Bronchial epithelial cell (primary cell): ENCODE measurements around the gene FRK. TPM values are rescaled to one million over a fixed set of nuclear protein-coding genes. Genes with fewer than 3 reads are reported as not detected.
A peak's percentile ranks its signal among the peaks of the same experiment; 100 is the strongest.

Experiments
- DNase-seq: peaks from one replicate; pipeline ENCODE4 v3.0.0-alpha.2; 2010; ENCODE audit warnings: low read depth
- FAIRE-seq: peaks from 2 replicates; lab custom pipeline; 2011; peaks lifted over from hg19 to GRCh38; lab: Jason Lieb, UNC
- H3K27me3 ChIP-seq: 2 replicates; pipeline ENCODE4 v1.5.1; 2011; ENCODE audit warnings: low read length; ENCODE audit not compliant: control insufficient read depth, insufficient read depth
- H3K36me3 ChIP-seq: 2 replicates; pipeline ENCODE4 v1.5.1; 2011; ENCODE audit warnings: low read length; ENCODE audit not compliant: control insufficient read depth, insufficient read depth
- H3K4me3 ChIP-seq: 2 replicates; pipeline ENCODE4 v1.5.1; 2011; ENCODE audit warnings: mild to moderate bottlenecking, low read depth, low read length, control low read depth
- total RNA-seq: library from RNA; depleted of rRNA; stranded (reverse); fragments of >200 nt; gene quantifications from 2 replicates; pipeline ENCODE4 v1.2.1, GENCODE V29; 2014
- TF ChIP-seq, protein P1 (sequence below): IDR thresholded peaks from 2 replicates; pipeline ENCODE4 v1.5.1; 2011; ENCODE audit warnings: mild to moderate bottlenecking, moderate library complexity, low read length, control low read depth, inconsistent platforms; ENCODE audit not compliant: insufficient read depth, severe bottlenecking

Gene FRK
- total RNA-seq, 1 donor from 2014 or later, result 1.3 TPM

DNA sequence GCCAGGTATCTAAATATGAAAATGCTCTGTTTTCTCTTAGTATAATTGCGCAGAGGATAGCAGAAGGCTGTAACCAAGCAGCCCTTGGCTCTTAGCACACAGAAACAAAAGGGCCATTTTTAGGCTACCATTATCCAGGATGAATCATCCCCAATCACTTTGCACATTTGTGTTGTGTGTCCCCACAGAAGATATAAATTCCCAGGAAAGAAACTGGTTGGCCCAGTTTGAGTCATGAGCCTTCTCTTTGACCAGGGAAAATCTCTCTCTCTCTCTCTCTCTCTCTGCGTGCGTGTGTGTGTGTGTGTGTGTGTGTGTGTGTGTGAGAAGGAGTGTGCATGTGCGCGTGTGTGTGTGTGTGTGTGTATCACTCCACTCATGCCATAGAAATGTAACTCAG, 178.5 kb downstream of the FRK start:
- Histone ChIP-seq H3K36me3 (no peaks in the 10 kb centered on the region), H3K4me3 (no peak overlapping the region), H3K27me3 (no peaks in the 10 kb centered on the region)
- FAIRE-seq (no peak), DNase-seq (peak; percentile 97)
- TF ChIP-seq, protein P1, sequence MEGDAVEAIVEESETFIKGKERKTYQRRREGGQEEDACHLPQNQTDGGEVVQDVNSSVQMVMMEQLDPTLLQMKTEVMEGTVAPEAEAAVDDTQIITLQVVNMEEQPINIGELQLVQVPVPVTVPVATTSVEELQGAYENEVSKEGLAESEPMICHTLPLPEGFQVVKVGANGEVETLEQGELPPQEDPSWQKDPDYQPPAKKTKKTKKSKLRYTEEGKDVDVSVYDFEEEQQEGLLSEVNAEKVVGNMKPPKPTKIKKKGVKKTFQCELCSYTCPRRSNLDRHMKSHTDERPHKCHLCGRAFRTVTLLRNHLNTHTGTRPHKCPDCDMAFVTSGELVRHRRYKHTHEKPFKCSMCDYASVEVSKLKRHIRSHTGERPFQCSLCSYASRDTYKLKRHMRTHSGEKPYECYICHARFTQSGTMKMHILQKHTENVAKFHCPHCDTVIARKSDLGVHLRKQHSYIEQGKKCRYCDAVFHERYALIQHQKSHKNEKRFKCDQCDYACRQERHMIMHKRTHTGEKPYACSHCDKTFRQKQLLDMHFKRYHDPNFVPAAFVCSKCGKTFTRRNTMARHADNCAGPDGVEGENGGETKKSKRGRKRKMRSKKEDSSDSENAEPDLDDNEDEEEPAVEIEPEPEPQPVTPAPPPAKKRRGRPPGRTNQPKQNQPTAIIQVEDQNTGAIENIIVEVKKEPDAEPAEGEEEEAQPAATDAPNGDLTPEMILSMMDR, result no peak

Other genes with a start within 250 kb of the FRK start
- 3.4 and 5.6 TPM in 2 replicates for gene NT5DC1, start 40.0 kb upstream of the FRK start, total RNA-seq
- gene COL10A1, start 65.2 kb upstream of the FRK start, total RNA-seq, result not detected in 2 replicates
- 2.1 and 3.2 TPM in 2 replicates for gene TSPYL4, start 193.2 kb upstream of the FRK start, total RNA-seq
- gene TSPYL1, start 219.0 kb upstream of the FRK start, total RNA-seq, result 72.4 and 134 TPM in 2 replicates